Renal cortical epithelial cell (primary cell): ENCODE results near the gene ADGRG4. TPM values are rescaled to one million over a fixed set of nuclear protein-coding genes. Genes with fewer than 3 reads are reported as not detected.

Source experiments
- DNase-seq: peaks from one replicate; pipeline ENCODE4 v3.0.0-alpha.2; 2011; ENCODE audit warnings: low read depth
- total RNA-seq: library from RNA; depleted of rRNA; stranded (reverse); fragments of >200 nt; gene quantifications from 2 replicates; pipeline ENCODE4 v1.2.3, GENCODE V29; 2014

The ADGRG4 gene
- total RNA-seq, 1 donor from 2014 or later: under 0.01 TPM

GRCh38 chrX:136304493-136304892 lies 3.7 kb downstream of the ADGRG4 start:
- no peak for DNase-seq

- DNase-seq: no peak
These were observed 5.4 kb downstream of the ADGRG4 start for GRCh38 chrX:136306182-136306581.

GRCh38 chrX:136307471-136307870 lies 6.7 kb downstream of the ADGRG4 start:
- DNase-seq: no peak

GRCh38 chrX:136310411-136310810 lies 9.6 kb downstream of the ADGRG4 start:
- DNase-seq: peak; percentile 0

GRCh38 chrX:136318156-136318555 lies 17.4 kb downstream of the ADGRG4 start:
- no peak for DNase-seq

GRCh38 chrX:136318895-136319597 lies 18.3 kb downstream of the ADGRG4 start:
- DNase-seq: no peak

GRCh38 chrX:136319600-136319999 lies 18.8 kb downstream of the ADGRG4 start:
- DNase-seq: no peak

GRCh38 chrX:136321532-136321931 lies 20.8 kb downstream of the ADGRG4 start:
- no peak for DNase-seq

- DNase-seq: no peak
These were observed 21.3 kb downstream of the ADGRG4 start for GRCh38 chrX:136322064-136322463.

- no peak for DNase-seq
These were observed 24.6 kb downstream of the ADGRG4 start for GRCh38 chrX:136325377-136325776.

GRCh38 chrX:136328933-136329332 lies 28.2 kb downstream of the ADGRG4 start:
- no peak for DNase-seq

- no peak for DNase-seq
These were observed 35.9 kb downstream of the ADGRG4 start for GRCh38 chrX:136336623-136337022.

GRCh38 chrX:136339702-136340101 lies 38.9 kb downstream of the ADGRG4 start:
- no peak for DNase-seq

GRCh38 chrX:136344320-136344719 lies 43.6 kb downstream of the ADGRG4 start:
- peak; percentile 2 for DNase-seq

- no peak for DNase-seq
These were observed 45.7 kb downstream of the ADGRG4 start for GRCh38 chrX:136346506-136346905.

GRCh38 chrX:136347706-136348105 lies 46.9 kb downstream of the ADGRG4 start:
- DNase-seq: no peak

- peak; percentile 80 for DNase-seq
These were observed 52.8 kb downstream of the ADGRG4 start for GRCh38 chrX:136353526-136354093.

- DNase-seq: no peak
These were observed 53.4 kb downstream of the ADGRG4 start for GRCh38 chrX:136354201-136354600.

- no peak for DNase-seq
These were observed 68.6 kb downstream of the ADGRG4 start for GRCh38 chrX:136369377-136369776.

GRCh38 chrX:136376713-136377112 lies 76.0 kb downstream of the ADGRG4 start:
- no peak for DNase-seq

GRCh38 chrX:136380010-136380769 lies 79.4 kb downstream of the ADGRG4 start:
- DNase-seq: no peak

GRCh38 chrX:136386173-136386572 lies 85.4 kb downstream of the ADGRG4 start:
- DNase-seq: no peak

- no peak for DNase-seq
These were observed 86.1 kb downstream of the ADGRG4 start for GRCh38 chrX:136386826-136387225.
